22Rv1 (cell line): ENCODE results near the gene AUTS2.

Experiments used
- H3K27ac ChIP-seq: fragments of 450-650 bp; 2 replicates; pipeline ENCODE4 v1.5.1; 2017
- ZFX ChIP-seq: fragments of 450-650 bp; IDR thresholded peaks from 2 replicates; pipeline ENCODE4 v1.6.1; 2017; ENCODE audit warnings: antibody characterized with exemption, borderline replicate concordance
- TF ChIP-seq, protein P1 (sequence below): fragments of 450-650 bp; IDR thresholded peaks from 2 replicates; pipeline ENCODE4 v1.5.1; 2017; ENCODE audit warnings: mild to moderate bottlenecking

AUTS2 gene

DNA sequence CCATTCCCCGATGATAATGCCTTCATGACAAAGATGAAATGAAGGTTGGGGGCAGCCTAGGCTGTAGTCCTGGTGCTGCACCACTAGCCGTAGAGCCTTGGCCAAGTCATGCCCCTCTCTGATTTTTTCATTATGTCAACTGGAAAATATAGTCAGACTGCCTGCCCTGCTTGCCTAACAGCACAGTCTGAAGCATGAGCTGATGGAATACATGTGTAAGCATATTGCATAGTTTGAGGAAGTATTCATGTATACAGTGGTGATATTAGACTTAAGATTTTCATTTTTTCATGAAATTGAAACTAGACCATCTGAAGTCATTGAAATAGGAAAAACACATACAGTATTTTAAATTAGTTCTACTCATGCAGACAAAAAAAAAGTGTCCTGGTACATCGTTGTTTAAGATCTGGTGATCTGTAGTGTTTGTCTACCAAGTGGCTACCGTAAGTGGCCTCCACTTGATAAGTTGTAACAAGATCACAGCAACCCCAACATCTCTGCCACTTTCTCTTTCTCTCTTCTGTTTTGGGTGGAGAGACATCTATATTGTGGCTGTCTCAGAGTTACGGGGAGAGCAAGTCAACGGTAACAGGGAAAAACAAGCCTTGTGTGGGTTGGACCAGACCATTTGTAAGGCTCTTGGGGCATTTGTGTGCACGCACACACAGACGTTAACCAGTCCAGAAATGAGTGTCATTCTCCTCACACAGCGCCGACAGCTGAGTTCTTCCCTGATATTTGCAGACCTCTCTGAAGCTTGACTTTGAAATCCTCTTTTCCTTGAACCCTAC lies 817.1 kb downstream of the AUTS2 start:
- TF ChIP-seq, protein P1, sequence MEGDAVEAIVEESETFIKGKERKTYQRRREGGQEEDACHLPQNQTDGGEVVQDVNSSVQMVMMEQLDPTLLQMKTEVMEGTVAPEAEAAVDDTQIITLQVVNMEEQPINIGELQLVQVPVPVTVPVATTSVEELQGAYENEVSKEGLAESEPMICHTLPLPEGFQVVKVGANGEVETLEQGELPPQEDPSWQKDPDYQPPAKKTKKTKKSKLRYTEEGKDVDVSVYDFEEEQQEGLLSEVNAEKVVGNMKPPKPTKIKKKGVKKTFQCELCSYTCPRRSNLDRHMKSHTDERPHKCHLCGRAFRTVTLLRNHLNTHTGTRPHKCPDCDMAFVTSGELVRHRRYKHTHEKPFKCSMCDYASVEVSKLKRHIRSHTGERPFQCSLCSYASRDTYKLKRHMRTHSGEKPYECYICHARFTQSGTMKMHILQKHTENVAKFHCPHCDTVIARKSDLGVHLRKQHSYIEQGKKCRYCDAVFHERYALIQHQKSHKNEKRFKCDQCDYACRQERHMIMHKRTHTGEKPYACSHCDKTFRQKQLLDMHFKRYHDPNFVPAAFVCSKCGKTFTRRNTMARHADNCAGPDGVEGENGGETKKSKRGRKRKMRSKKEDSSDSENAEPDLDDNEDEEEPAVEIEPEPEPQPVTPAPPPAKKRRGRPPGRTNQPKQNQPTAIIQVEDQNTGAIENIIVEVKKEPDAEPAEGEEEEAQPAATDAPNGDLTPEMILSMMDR, result no peak
- no peak for TF ChIP-seq ZFX
- no peak overlapping the region for H3K27ac ChIP-seq

DNA sequence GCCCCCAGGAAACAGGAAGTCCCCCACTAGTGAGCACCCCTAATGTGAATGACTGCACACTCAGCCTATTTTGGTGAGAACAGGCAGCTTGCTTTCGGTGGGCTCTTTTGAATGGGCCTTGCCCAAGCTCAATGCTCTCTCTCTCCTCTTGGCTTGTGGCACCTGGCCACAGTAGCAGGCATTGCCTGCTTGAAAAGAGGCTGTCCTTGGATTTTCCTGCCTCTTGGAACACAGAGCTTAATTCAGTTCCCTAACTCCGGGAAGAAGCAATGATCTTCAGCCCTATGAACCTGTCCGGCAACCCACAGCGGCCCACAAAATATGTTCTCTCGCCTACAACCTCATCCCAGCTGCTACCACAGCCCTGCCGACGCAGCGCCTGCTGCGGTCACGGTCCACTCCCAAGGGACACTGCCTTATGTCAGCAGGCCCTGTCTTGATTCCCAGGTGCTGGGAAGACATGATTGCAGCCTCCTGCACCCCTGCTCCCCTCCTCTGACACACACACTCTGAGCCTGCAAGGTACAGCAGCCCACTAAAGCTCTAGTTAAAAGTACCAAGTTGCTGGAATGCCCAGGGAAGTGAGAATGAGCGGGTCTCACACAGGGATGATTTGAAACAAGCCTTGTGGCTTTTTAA lies 818.2 kb downstream of the AUTS2 start:
- TF ChIP-seq, protein P1, result no peak
- TF ChIP-seq ZFX, result no peak
- no peak overlapping the region for H3K27ac ChIP-seq

DNA sequence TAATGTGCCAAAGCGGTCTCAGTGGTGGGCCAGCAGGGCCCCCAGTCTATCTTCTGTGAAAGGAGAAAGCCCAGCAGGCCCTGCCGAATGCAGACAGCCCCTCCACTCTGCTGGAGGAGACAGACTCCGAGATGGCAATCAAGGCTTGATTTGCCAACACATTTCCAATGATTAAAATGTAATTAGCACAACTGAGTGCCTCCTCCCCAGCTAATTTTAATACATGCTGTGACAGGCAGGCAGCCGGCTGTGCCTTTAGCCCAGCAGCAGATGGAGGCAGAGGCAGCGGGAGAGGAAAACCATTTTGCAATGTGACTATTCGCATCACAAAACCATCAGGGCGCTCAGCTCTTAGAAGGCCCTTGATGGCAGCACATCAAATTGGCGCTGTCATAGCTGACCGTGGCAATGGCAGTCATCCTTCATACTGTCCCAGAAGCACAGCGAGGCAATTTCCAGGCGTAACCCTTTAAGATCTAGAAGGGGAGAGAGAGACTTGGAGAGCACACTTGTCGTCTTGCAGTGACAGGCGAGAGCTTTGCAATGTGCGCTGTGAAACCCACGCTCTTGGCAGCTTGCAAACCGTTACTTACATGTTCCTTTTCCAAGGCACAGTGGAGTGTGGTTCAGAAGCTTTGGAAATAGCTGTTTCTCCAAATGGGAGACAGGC lies 818.8 kb downstream of the AUTS2 start:
- H3K27ac ChIP-seq, result no peak overlapping the region
- TF ChIP-seq, protein P1, result no peak
- TF ChIP-seq ZFX, result no peak

DNA sequence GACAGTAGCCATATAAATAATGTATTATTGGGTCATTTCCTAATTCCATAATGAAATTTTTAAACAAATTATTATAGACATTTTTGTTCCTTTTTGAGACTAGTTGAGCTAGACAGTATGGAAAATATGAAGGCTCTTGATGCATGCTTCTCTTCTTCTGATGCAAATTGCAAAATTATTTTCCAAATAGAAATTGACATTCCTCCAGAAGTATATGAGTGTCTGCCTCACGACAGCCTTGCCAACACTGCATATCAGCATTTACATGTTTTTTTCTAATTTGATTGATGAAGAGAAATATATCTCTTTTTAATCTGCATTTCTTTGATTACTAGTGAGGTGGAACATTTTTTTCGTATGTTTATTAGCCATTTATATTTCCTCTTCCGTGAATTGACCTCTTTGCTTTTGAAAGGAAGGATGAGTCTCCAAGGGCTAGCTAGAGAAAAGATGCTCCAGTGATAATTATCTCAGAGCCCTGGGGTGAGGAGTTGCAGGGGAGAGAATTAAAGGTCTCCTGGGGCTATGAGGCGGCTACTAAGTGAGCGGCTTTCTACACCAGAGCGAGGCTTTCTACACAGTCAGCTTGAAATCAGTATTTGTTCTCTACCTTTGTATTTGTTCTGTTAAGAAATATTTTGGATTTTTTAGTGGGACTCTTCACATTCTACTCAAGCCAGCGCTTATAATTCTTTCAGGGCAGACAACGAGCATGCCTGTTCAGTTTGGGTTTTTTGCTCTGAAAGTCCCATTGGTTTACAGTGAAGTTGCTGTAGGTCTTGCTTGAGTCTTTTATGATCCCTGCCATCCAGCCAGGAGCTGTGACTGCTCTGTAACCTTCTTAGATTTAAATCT lies 821.5 kb downstream of the AUTS2 start:
- no peak for TF ChIP-seq ZFX
- TF ChIP-seq, protein P1, result no peak

DNA sequence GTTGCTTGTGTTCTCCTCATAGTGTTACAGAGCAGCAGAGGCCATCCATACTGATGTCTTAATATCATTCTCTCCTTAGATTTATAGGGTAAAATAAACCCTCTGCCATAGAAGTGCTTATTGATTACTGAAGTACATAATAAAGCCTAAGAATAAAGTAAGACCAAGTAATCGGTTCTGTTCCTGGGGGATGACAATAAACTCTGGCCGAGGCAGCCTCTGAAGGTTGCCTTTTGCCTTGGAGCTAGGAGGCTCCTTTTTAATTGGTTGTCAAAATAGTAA lies 822.0 kb downstream of the AUTS2 start:
- no peak overlapping the region for H3K27ac ChIP-seq
- TF ChIP-seq, protein P1, result no peak
- no peak for TF ChIP-seq ZFX

More for the DNA sequence above, 821.5 kb downstream of the AUTS2 start:
- H3K27ac ChIP-seq, result no peak overlapping the region

DNA sequence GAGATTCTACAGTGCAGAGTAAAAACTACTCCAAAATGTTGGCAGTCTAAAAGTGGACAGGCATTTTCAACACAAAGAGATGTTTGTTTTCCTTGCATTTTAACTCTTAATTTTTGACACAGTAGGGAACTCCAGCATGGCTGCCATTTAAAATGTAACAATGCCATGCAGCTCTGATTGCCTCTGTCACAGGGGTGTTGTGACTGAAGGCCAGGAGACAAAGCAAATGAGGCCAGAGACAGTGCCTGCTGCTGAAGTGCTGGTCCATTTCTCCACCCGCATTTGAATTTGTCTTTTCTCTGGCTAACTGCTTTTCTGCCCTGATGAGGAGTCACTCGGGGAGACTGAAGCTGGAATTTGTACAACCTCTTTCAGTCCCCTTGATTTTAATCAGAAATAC lies 823.0 kb downstream of the AUTS2 start:
- TF ChIP-seq, protein P1, result no peak
- no peak for TF ChIP-seq ZFX
- no peak overlapping the region for H3K27ac ChIP-seq
